Ascending aorta (tissue), 2 donors: ENCODE data around the gene ZNF408. TPM values are rescaled to one million over a fixed set of nuclear protein-coding genes. Genes with fewer than 3 reads are reported as not detected.

ENCODE experiments used
- DNase-seq, 2 donors: peaks; one replicate each; pipeline ENCODE4 v3.0.0-alpha.2; 2019; ENCODE audit warnings: low spot score in 2 of 2
- H3K27ac ChIP-seq, 2 donors: fragments of 200-600 bp; sonication (generic); one replicate each; pipeline ENCODE4 v1.5.1; 2016 to 2017; ENCODE audit warnings: mild to moderate bottlenecking in 1 of 2
- H3K27me3 ChIP-seq: fragments of 200-600 bp; sonication (generic); one replicate; pipeline ENCODE4 v1.5.1; 2017
- H3K36me3 ChIP-seq, 2 donors: fragments of 200-600 bp; sonication (generic); one replicate each; pipeline ENCODE4 v1.5.1; 2016
- H3K4me1 ChIP-seq, 2 donors: fragments of 200-600 bp; sonication (generic); one replicate each; pipeline ENCODE4 v1.5.1; 2016 to 2017; ENCODE audit warnings: mild to moderate bottlenecking in 1 of 2
- H3K4me3 ChIP-seq, 2 donors: fragments of 200-600 bp; sonication (generic); one replicate each; pipeline ENCODE4 v1.5.1; 2016 to 2017; ENCODE audit warnings: mild to moderate bottlenecking in 1 of 2
- H3K9me3 ChIP-seq, 2 donors: fragments of 200-600 bp; sonication (generic); one replicate each; pipeline ENCODE4 v1.5.1; 2016
- intact Hi-C: fragments of 100-400 bp; cut with DNase I; formaldehyde crosslinking; loops from one replicate; pipeline ENCODE4 v1.15.1; 2023
- total RNA-seq: library from RNA; depleted of rRNA; stranded (reverse); fragments of >200 nt; gene quantifications from one replicate; pipeline ENCODE4 v1.1.0, GENCODE V29; 2016
- TF ChIP-seq, protein P1 (sequence below), 3 experiments: fragments of 200-600 bp in 2 of 3; fragments of 450-650 bp in 1 of 3; sonication (generic) in 2 of 3; IDR thresholded peaks; one replicate each; pipeline ENCODE4 v1.5.1; 2016 to 2019; ENCODE audit warnings: antibody characterized with exemption in 3 of 3, mild to moderate bottlenecking in 1 of 3, moderate library complexity in 1 of 3

Gene ZNF408
- total RNA-seq, 1 donor from 2014 or later = 9.7 TPM

DNA sequence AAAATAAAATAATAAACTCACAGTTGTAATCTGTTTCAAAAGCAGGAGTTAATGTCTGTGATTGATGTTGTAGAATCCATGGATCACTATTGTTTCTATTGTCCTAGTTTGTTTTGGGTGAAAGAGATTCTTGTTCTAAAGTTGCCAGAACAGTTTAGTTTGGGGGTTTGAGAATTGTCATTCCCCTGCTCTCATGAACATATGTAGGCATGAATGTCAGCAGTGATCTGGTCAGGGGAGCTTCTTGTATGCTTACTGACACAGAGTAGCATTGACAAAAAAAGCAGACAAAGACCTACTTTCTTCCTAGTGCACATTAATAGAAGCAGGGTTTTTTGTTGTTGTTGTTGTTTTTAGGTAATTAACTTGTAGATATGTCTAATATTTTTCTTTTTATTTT is 39.0 kb upstream of the ZNF408 start:
- Histone ChIP-seq H3K9me3 (no peaks in the 10 kb centered on the region), H3K27ac (no peak overlapping the region), H3K4me3 (no peak overlapping the region), H3K4me1 (peaks cover 0 to 7% of the 10 kb centered on the region in 2 donors), H3K27me3 (no peaks in the 10 kb centered on the region), H3K36me3 (peaks cover 51 to 95% of the 10 kb centered on the region in 2 donors)
- TF ChIP-seq, protein P1, sequence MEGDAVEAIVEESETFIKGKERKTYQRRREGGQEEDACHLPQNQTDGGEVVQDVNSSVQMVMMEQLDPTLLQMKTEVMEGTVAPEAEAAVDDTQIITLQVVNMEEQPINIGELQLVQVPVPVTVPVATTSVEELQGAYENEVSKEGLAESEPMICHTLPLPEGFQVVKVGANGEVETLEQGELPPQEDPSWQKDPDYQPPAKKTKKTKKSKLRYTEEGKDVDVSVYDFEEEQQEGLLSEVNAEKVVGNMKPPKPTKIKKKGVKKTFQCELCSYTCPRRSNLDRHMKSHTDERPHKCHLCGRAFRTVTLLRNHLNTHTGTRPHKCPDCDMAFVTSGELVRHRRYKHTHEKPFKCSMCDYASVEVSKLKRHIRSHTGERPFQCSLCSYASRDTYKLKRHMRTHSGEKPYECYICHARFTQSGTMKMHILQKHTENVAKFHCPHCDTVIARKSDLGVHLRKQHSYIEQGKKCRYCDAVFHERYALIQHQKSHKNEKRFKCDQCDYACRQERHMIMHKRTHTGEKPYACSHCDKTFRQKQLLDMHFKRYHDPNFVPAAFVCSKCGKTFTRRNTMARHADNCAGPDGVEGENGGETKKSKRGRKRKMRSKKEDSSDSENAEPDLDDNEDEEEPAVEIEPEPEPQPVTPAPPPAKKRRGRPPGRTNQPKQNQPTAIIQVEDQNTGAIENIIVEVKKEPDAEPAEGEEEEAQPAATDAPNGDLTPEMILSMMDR (IDR thresholded peaks at IDR 0.05) = no peak
- intact Hi-C loops = no loop called here
- DNase-seq = no peak

DNA sequence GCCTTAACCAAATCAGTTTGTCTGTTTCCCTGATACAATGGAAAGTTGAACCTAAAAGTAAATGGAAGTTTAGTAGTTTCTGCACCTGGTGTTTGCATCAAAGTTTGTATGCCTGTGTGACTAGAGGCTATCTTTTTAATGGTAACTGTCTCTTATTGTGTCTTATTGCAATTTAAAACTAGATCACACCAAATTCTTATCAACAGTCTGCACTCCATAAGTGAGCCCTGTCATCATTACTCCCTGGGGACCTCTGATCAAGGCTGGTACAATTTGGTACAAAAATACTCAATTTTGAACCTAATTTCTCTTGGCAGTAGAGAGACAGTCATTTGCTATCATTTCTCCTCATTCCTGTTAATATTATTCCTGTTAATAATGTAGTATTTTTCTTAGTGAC is 38.5 kb upstream of the ZNF408 start:
- intact Hi-C loops = no loop called here
- Histone ChIP-seq H3K36me3 (peaks cover 45 to 92% of the 10 kb centered on the region in 2 donors), H3K4me3 (no peak overlapping the region), H3K9me3 (no peaks in the 10 kb centered on the region), H3K27me3 (no peaks in the 10 kb centered on the region), H3K4me1 (peaks cover 4 to 12% of the 10 kb centered on the region in 2 donors), H3K27ac (no peak overlapping the region)
- no peak for DNase-seq
- TF ChIP-seq, protein P1 (IDR thresholded peaks at IDR 0.05) = no peak

DNA sequence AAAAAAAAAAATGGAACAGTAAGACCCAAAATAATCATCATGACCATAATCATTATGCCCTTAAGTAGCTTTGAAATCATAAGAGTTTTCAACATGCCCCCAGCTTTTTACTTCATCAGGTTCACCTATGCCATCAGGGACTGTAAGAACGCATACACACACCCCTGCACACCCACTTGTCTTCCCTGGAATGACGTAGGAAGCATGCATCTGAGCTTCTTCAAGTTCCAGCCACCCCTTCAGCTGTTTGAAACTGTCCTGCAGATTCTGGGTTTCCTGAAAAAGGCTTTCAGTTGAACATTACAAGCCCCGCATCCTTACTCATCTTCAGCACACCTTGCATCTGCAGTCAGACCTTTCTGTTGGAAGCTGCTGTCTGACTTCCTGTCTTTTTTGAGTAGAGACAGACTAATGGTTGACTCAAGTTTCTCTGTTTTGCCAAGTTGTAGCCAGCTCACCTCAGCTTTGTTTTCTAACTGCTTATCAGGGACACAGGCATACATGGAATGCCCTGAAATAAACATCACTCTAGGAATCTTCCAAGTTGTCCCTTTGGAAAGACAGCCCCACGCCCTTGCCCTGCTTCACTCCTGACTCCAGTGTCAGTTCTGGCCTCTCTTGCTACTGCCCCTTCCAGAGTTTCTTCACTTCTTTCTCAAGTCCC is 37.4 kb upstream of the ZNF408 start:
- TF ChIP-seq, protein P1 (IDR thresholded peaks at IDR 0.05) = no peak
- peaks cover 6 to 15% of the 10 kb centered on the region in 2 donors for H3K4me1 ChIP-seq
- DNase-seq = peak in 1 of 2 donors; percentile 40
- H3K36me3 ChIP-seq = peaks cover 47 to 92% of the 10 kb centered on the region in 2 donors
- H3K4me3 ChIP-seq = no peak overlapping the region
- intact Hi-C loops = no loop called here
- peak overlapping the region in 1 of 2 donors; percentile 18 for H3K27ac ChIP-seq
- H3K27me3 ChIP-seq = no peaks in the 10 kb centered on the region
- no peaks in the 10 kb centered on the region for H3K9me3 ChIP-seq

DNA sequence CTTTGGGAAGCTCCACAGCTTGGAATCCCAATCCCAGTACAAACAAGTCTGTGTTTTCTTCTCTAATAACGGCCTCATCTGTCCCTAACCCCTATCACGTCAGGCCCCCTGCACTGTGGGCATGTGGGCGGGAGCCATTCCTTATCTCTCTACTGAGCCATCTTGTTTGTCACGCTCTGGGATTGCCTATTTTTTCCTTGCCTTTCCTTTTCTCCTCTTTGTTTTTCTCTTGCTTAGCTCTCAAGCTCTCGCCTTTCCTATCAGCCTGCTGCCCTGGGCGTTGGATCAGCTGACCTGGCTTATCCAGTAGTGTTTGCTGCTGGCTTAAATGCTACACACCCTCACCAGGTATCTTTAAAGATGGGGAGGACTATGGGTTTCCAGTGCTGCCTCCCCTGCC is 36.2 kb upstream of the ZNF408 start:
- Histone ChIP-seq H3K27me3 (no peaks in the 10 kb centered on the region), H3K4me1 (peaks cover 6 to 15% of the 10 kb centered on the region in 2 donors), H3K36me3 (peaks cover 51 to 92% of the 10 kb centered on the region in 2 donors), H3K4me3 (no peak overlapping the region), H3K27ac (peak overlapping the region; percentile 60 to 66), H3K9me3 (no peaks in the 10 kb centered on the region)
- intact Hi-C loops = no loop called here
- peak in 1 of 2 donors; percentile 37 for DNase-seq
- TF ChIP-seq, protein P1 (IDR thresholded peaks at IDR 0.05) = no peak

DNA sequence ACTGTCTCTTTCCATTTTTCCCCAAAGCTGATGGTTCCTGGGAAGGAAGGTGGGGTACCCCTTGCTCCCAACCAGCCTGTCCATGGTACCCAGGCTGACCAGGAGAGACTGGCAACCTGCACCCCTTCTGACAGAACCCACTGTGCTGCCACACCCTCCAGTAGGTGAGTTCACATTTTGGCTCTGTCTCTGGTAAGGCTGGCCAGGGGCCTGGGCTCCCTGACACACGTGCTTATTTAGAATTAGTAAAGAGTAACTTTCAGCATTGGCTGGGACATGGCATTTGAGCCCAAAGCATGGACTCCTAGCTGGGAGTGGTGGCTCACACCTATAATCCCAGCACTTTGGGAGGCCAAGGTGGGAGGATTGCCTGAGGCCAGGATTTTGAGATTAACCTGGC is 35.5 kb upstream of the ZNF408 start:
- TF ChIP-seq, protein P1 (IDR thresholded peaks at IDR 0.05) = no peak
- DNase-seq = no peak
- Histone ChIP-seq H3K27me3 (no peaks in the 10 kb centered on the region), H3K4me1 (peaks cover 6 to 15% of the 10 kb centered on the region in 2 donors), H3K4me3 (no peak overlapping the region), H3K27ac (peak overlapping the region; percentile 60 to 66), H3K36me3 (peaks cover 49 to 92% of the 10 kb centered on the region in 2 donors), H3K9me3 (no peaks in the 10 kb centered on the region)
- intact Hi-C loops = no loop called here
